Transverse colon (tissue), 4 donors: Measurements from ENCODE around the gene VAPA.

Experiments
- CTCF ChIP-seq, 5 experiments: fragments of 200-600 bp in 3 of 5; fragments of 450-650 bp in 2 of 5; sonication (generic) in 3 of 5; IDR thresholded peaks; 1 replicate in 2 of 5; 2 replicates in 3 of 5; pipeline ENCODE4 v1.5.1; 2016 to 2017; ENCODE audit warnings: antibody characterized with exemption in 5 of 5, inconsistent platforms in 3 of 5, mild to moderate bottlenecking in 2 of 5, moderate library complexity in 1 of 5
- EP300 ChIP-seq: sonication (generic); formaldehyde crosslinking; IDR thresholded peaks from one replicate; pipeline ENCODE4 v1.6.1; 2017; ENCODE audit warnings: antibody characterized with exemption, low read depth
- POLR2A ChIP-seq: fragments of 450-650 bp; IDR thresholded peaks from one replicate; pipeline ENCODE4 v1.6.1; 2016; ENCODE audit warnings: antibody characterized with exemption, mild to moderate bottlenecking, moderate library complexity
- POLR2AphosphoS5 ChIP-seq, 3 donors: sonication (generic); formaldehyde crosslinking; IDR thresholded peaks; one replicate each; pipeline ENCODE4 v1.6.1; 2016; ENCODE audit warnings: antibody characterized with exemption in 3 of 3

GRCh38 chr18:9994026-9994570 is 80.3 kb downstream of the VAPA start:
- TF ChIP-seq CTCF (IDR thresholded peaks at IDR 0.05) (no peak), POLR2A (no peak), EP300 (no peak), POLR2AphosphoS5 (IDR thresholded peaks at IDR 0.05) (no peak)
